B cell (primary cell): ENCODE results near the gene SMARCD3. TPM values are rescaled to one million over a fixed set of nuclear protein-coding genes. Genes with fewer than 3 reads are reported as not detected.

Experiments
- ATAC-seq: fragments of 200-7000 bp; cut with Tn5 transposase; one replicate; pipeline ENCODE4 v1.10.0; 2021; ENCODE audit warnings: low read depth, mild to moderate bottlenecking, moderate number of reproducible peaks, moderate library complexity
- CTCF ChIA-PET: fragments of 350-600 bp; sonication (Branson Sonifier 250); formaldehyde crosslinking; loops from one replicate; lab custom pipeline; 2021; ENCODE audit warnings: antibody characterized with exemption, inconsistent platforms; lab: Charles Lee
- POLR2A ChIA-PET: fragments of 350-600 bp; sonication (Branson Sonifier 250); formaldehyde crosslinking; loops from one replicate; lab custom pipeline; 2021; ENCODE audit warnings: antibody characterized with exemption; lab: Charles Lee
- DNase-seq: peaks from one replicate; pipeline ENCODE4 v3.0.0; 2013
- H2AFZ ChIP-seq: 2 replicates; pipeline ENCODE4 v1.6.1; 2012; ENCODE audit warnings: mild to moderate bottlenecking, low read depth, low read length; ENCODE audit not compliant: insufficient read depth, poor library complexity, severe bottlenecking
- H3K27ac ChIP-seq, 2 donors: 1 replicate in 1 of 2; 2 replicates in 1 of 2; pipeline ENCODE4 v1.5.1; 2012 to 2013; ENCODE audit warnings: low read length in 2 of 2, mild to moderate bottlenecking in 2 of 2, moderate library complexity in 1 of 2
- H3K27me3 ChIP-seq, 4 experiments: fragments of 200-600 bp in 1 of 4; sonication (generic) in 1 of 4; replicated peaks in 1 of 4; 1 replicate in 2 of 4; 2 replicates in 2 of 4; pipeline versions ENCODE4 v1.6.1 to v1.7.0; 2013 to 2016; ENCODE audit warnings: low read length in 3 of 4, mild to moderate bottlenecking in 2 of 4, mixed read lengths in 1 of 4, moderate library complexity in 1 of 4; ENCODE audit not compliant: insufficient read depth in 4 of 4, control insufficient read depth in 3 of 4; ENCODE audit errors: control extremely low read depth in 1 of 4
- H3K36me3 ChIP-seq, 2 experiments: replicated peaks in 1 of 2; 1 replicate in 1 of 2; 2 replicates in 1 of 2; pipeline versions ENCODE4 v1.6.1 to v1.7.1; 2013; ENCODE audit warnings: low read length in 1 of 2; ENCODE audit not compliant: insufficient read depth in 2 of 2, control insufficient read depth in 1 of 2; ENCODE audit errors: control extremely low read depth in 1 of 2, extremely low read depth in 1 of 2
- H3K4me1 ChIP-seq, 2 donors: fragments of 200-600 bp in 1 of 2; sonication (generic) in 1 of 2; 1 replicate in 1 of 2; 2 replicates in 1 of 2; pipeline versions ENCODE4 v1.5.1 to v1.6.1; 2013 to 2017; ENCODE audit warnings: low read length in 2 of 2; ENCODE audit not compliant: control insufficient read depth in 2 of 2, insufficient read depth in 2 of 2
- H3K4me2 ChIP-seq: replicated peaks from 2 replicates; pipeline ENCODE3; 2012; ENCODE audit warnings: mild to moderate bottlenecking, low read depth, low read length; ENCODE audit not compliant: poor library complexity, severe bottlenecking
- H3K4me3 ChIP-seq, 5 experiments: fragments of 200-600 bp in 1 of 5; sonication (generic) in 1 of 5; 1 replicate in 3 of 5; 2 replicates in 2 of 5; pipeline versions ENCODE4 v1.5.1 to v1.7.0; 2011 to 2016; ENCODE audit warnings: low read length in 4 of 5, mild to moderate bottlenecking in 4 of 5, low read depth in 2 of 5, control low read depth in 1 of 5, moderate library complexity in 1 of 5; ENCODE audit not compliant: insufficient read depth in 1 of 5; ENCODE audit errors: control extremely low read depth in 1 of 5, extremely low read depth in 1 of 5
- H3K79me2 ChIP-seq: fragments of 200-600 bp; sonication (generic); one replicate; pipeline ENCODE4 v1.6.0; 2016; ENCODE audit warnings: low read length; ENCODE audit not compliant: control insufficient read depth, insufficient read depth
- H3K9ac ChIP-seq: fragments of 200-600 bp; sonication (generic); 2 replicates; pipeline ENCODE4 v1.6.1; 2017; ENCODE audit warnings: mild to moderate bottlenecking, low read length, moderate library complexity
- H3K9me3 ChIP-seq, 3 donors: one replicate each; pipeline versions ENCODE4 v1.6.1 to v1.7.1; 2013; ENCODE audit warnings: low read length in 2 of 3; ENCODE audit not compliant: control insufficient read depth in 2 of 3, insufficient read depth in 1 of 3; ENCODE audit errors: control extremely low read depth in 1 of 3
- H4K20me1 ChIP-seq: 2 replicates; pipeline ENCODE4 v1.6.0; 2012; ENCODE audit warnings: mild to moderate bottlenecking, low read length; ENCODE audit not compliant: insufficient read depth, control insufficient read depth, poor library complexity, severe bottlenecking
- H3K27ac Mint-ChIP-seq: one replicate; pipeline ENCODE4 v1.8.0; 2021; ENCODE audit warnings: mixed read lengths
- H3K27me3 Mint-ChIP-seq: one replicate; pipeline ENCODE4 v1.8.0; 2021; ENCODE audit warnings: mixed read lengths
- H3K4me1 Mint-ChIP-seq: one replicate; pipeline ENCODE4 v1.8.0; 2021; ENCODE audit warnings: mixed read lengths
- H3K4me3 Mint-ChIP-seq: one replicate; pipeline ENCODE4 v1.8.0; 2021; ENCODE audit warnings: mixed read lengths
- H3K9me3 Mint-ChIP-seq: one replicate; pipeline ENCODE4 v1.8.0; 2022; ENCODE audit warnings: mixed read lengths; ENCODE audit not compliant: insufficient read depth
- CTCF ChIP-seq: fragments of 200-600 bp; IDR thresholded peaks from one replicate; pipeline ENCODE4 v1.8.0; 2022; ENCODE audit warnings: antibody characterized with exemption, mild to moderate bottlenecking
- EZH2 ChIP-seq: IDR thresholded peaks from 2 replicates; pipeline ENCODE4 v1.6.1; 2012; ENCODE audit warnings: borderline replicate concordance, low read depth, mild to moderate bottlenecking, moderate library complexity, low read length; ENCODE audit not compliant: insufficient read depth, poor library complexity, severe bottlenecking
- WGBS: methylation state at CpG from one replicate; pipeline ENCODE4 v1.1.5; 2013; ENCODE audit warnings: missing lambda C conversion rate; ENCODE audit not compliant: insufficient coverage; 5-methylcytosine and 5-hydroxymethylcytosine counted together
- intact Hi-C: fragments of 100-400 bp; cut with micrococcal nuclease; formaldehyde crosslinking; loops from one replicate; pipeline ENCODE4 v1.10.0; 2022
- polyA plus RNA-seq: library from polyadenylated mRNA; depleted of rRNA; stranded (reverse); fragments of >200 nt; gene quantifications from 2 replicates; pipeline ENCODE4 v1.2.3, GENCODE V29; 2012
- total RNA-seq, 2 donors: library from RNA; stranded (reverse); fragments of 120-200 nt in 1 of 2; gene quantifications; 1 replicate in 1 of 2; 2 replicates in 1 of 2; pipeline versions ENCODE4 v1.2.3 to v1.2.4, GENCODE V29; 2013 to 2022

SMARCD3 gene
- total and polyA plus RNA-seq, 2 donors (not counting 1 experiment from before 2014, with no cell fraction given) = 1.0 TPM; not detected in 1

- intact Hi-C loops = no loop called here
- CTCF ChIA-PET = interaction anchor here (1.1 kb wide), 1 partner anchor 82 kb away, joined by 3 read pairs; no protein-coding TSS in a partner anchor
Measured at GRCh38 chr7:151205730-151206129, 42.8 kb downstream of the SMARCD3 start.

More at GRCh38 chr7:151205730-151206129, 42.8 kb downstream of the SMARCD3 start:
- H3K27me3 ChIP-seq = peaks cover 0 to 22% (median 1%) of the 10 kb centered on the region in 4 experiments
- no CpG with 5 or more reads among the region's 6 CpGs for WGBS
- ATAC-seq = no peak
- no peak overlapping the region for H3K9ac ChIP-seq
- no peak overlapping the region for H2AFZ ChIP-seq
- H3K4me1 Mint-ChIP-seq = no peaks in the 10 kb centered on the region
- H3K27ac ChIP-seq = no peak overlapping the region
- POLR2A ChIA-PET = no interaction called here
- peaks cover 23% of the 10 kb centered on the region for H3K27me3 Mint-ChIP-seq
- H3K4me3 ChIP-seq = no peak overlapping the region
- no peaks in the 10 kb centered on the region for H3K79me2 ChIP-seq
- TF ChIP-seq EZH2 (no peak), CTCF (no peak)
- no peak overlapping the region for H3K4me3 Mint-ChIP-seq
- no peak for DNase-seq
- H3K27ac Mint-ChIP-seq = no peak overlapping the region
- no peaks in the 10 kb centered on the region for H3K9me3 Mint-ChIP-seq
- H3K4me1 ChIP-seq = no peaks in the 10 kb centered on the region
- no peaks in the 10 kb centered on the region for H3K9me3 ChIP-seq
- H3K4me2 ChIP-seq = no peak overlapping the region
- H3K36me3 ChIP-seq = no peaks in the 10 kb centered on the region
- no peaks in the 10 kb centered on the region for H4K20me1 ChIP-seq
